Colonic mucosa (tissue), 4 donors: ENCODE results near the gene TMEM91. TPM values are rescaled to one million over a fixed set of nuclear protein-coding genes. Genes with fewer than 3 reads are reported as not detected.
A peak's percentile ranks its signal among the peaks of the same experiment; 100 is the strongest.
"Not testable (repeated sequence)": the region's sequence is repeated elsewhere in the genome, so short reads cannot be mapped to it uniquely, and the experiment has no call there.

Experiments
- DNase-seq: peaks from one replicate; pipeline ENCODE4 v3.0.0-alpha.2; 2020
- H3K27ac ChIP-seq: fragments of 200-600 bp; one replicate; pipeline ENCODE4 v1.8.0; 2021
- H3K27me3 ChIP-seq: fragments of 200-600 bp; one replicate; pipeline ENCODE4 v1.8.0; 2021
- H3K36me3 ChIP-seq: fragments of 200-600 bp; one replicate; pipeline ENCODE4 v1.8.0; 2021
- H3K4me1 ChIP-seq: fragments of 200-600 bp; one replicate; pipeline ENCODE4 v1.8.0; 2021; ENCODE audit warnings: mild to moderate bottlenecking
- H3K4me3 ChIP-seq: fragments of 200-600 bp; one replicate; pipeline ENCODE4 v1.8.0; 2021
- H3K9ac ChIP-seq, 2 donors: one replicate each; pipeline ENCODE4 v1.7.0; 2013; ENCODE audit warnings: control low read depth in 2 of 2, low read depth in 2 of 2, low read length in 2 of 2
- H3K9me3 ChIP-seq: fragments of 200-600 bp; one replicate; pipeline ENCODE4 v1.8.0; 2021
- CTCF ChIP-seq: fragments of 200-600 bp; IDR thresholded peaks from one replicate; pipeline ENCODE4 v1.8.0; 2022; ENCODE audit warnings: antibody characterized with exemption, mild to moderate bottlenecking
- intact Hi-C: fragments of 100-400 bp; cut with DNase I; formaldehyde crosslinking; loops from one replicate; pipeline ENCODE4 v1.14.1; 2022
- total RNA-seq, 2 donors: library from RNA; stranded (reverse); fragmentation: NEBNext Ultra II Directional in 1 of 2; extraction: Animal tissue kit (Norgen Biotek cat#: 25700) in 1 of 2; gene quantifications; one replicate each; pipeline ENCODE4 v1.2.1, GENCODE V29; 2021
- donor health status: healthy.
- donor health status: DM: no; HTN: no; CAD: no.
- donor health status: DM: no; HTN: no; CAD: no.

TMEM91 gene
- total RNA-seq, 2 donors from 2014 or later: 2.0 to 3.6 TPM

DNA sequence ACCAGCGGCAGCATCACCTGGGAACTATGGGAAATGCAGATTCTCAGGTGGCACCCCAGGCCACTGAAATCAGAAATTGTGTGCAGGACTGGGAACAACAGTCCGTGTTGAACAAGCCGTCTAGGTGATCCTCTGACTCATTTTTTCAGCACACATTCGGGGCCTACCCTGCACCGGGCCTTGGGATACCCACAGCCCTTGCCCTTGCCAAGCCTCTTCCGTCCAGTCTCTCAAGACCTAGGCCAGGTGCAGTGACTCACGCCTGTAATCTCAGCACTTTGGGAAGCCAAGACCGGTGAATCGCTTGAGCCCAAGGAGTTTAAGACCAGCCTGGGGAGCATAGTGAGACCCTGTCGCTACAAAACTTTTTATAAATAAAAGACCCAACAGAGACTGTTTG lies 40.9 kb upstream of the TMEM91 start:
- Histone ChIP-seq H3K27ac (no peak overlapping the region), H3K9ac (no peak overlapping the region), H3K9me3 (no peaks in the 10 kb centered on the region), H3K36me3 (no peaks in the 10 kb centered on the region), H3K4me1 (no peaks in the 10 kb centered on the region), H3K27me3 (no peaks in the 10 kb centered on the region), H3K4me3 (no peak overlapping the region)
- intact Hi-C loops: no loop called here
- DNase-seq: no peak
- no peak for TF ChIP-seq CTCF

DNA sequence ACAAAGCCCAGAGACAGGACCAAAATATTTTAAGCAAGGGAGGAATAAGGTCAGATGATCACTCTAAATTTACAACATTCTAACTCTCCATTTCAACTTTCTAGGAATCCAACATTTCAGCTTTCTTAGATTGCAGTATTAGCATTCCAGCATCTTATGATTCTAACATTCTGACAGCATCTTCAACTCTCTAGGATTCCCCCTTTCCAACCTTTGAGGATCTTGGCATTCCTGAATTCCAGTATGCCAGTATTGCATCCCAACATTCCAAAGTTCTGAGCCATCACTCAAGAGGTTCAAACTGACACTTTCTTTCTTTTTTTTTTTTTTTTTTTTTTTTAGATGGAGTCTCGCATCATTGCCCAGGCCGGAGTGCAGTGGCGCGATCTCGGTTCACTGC lies 36.4 kb upstream of the TMEM91 start:
- DNase-seq: no peak
- H3K27ac ChIP-seq: no peak overlapping the region
- no peak overlapping the region for H3K9ac ChIP-seq
- intact Hi-C loops: loop anchor here (10.0 kb wide), 2 partner anchors 105 to 225 kb away; partner anchors contain the start of gene ERICH4
- H3K4me3 ChIP-seq: no peak overlapping the region
- H3K27me3 ChIP-seq: no peaks in the 10 kb centered on the region
- no peaks in the 10 kb centered on the region for H3K36me3 ChIP-seq
- H3K4me1 ChIP-seq: no peaks in the 10 kb centered on the region
- no peaks in the 10 kb centered on the region for H3K9me3 ChIP-seq
- no peak for TF ChIP-seq CTCF

- Histone ChIP-seq H3K9me3 (no peaks in the 10 kb centered on the region), H3K9ac (no peak overlapping the region), H3K4me1 (no peaks in the 10 kb centered on the region), H3K36me3 (no peaks in the 10 kb centered on the region), H3K4me3 (no peak overlapping the region), H3K27ac (no peak overlapping the region), H3K27me3 (no peaks in the 10 kb centered on the region)
- intact Hi-C loops: loop anchor here (10.0 kb wide), 2 partner anchors 103 to 223 kb away; partner anchors contain the start of gene ERICH4
- DNase-seq: peak; percentile 32
- TF ChIP-seq CTCF: peak; percentile 21
These were observed 34.5 kb upstream of the TMEM91 start for GRCh38 chr19:41341669-41342490.

GRCh38 chr19:41344162-41344561 lies 32.2 kb upstream of the TMEM91 start:
- no peak overlapping the region for H3K4me3 ChIP-seq
- DNase-seq: no peak
- TF ChIP-seq CTCF: no peak
- no peak overlapping the region for H3K27ac ChIP-seq
- intact Hi-C loops: loop anchor here (10.0 kb wide), 2 partner anchors 101 to 221 kb away; partner anchors contain the start of gene ERICH4
- H3K4me1 ChIP-seq: no peaks in the 10 kb centered on the region
- H3K9me3 ChIP-seq: no peaks in the 10 kb centered on the region
- H3K9ac ChIP-seq: no peak overlapping the region
- H3K36me3 ChIP-seq: no peaks in the 10 kb centered on the region
- H3K27me3 ChIP-seq: no peaks in the 10 kb centered on the region

- not testable (repeated sequence) for DNase-seq, H3K36me3 ChIP-seq
- intact Hi-C loops: loop anchor here (10.0 kb wide), 2 partner anchors 98 to 218 kb away; partner anchors contain the start of gene ERICH4
These were observed 29.4 kb upstream of the TMEM91 start for GRCh38 chr19:41346916-41347315.

More at GRCh38 chr19:41346916-41347315, 29.4 kb upstream of the TMEM91 start:
- not testable (repeated sequence) for H3K4me1 ChIP-seq, H3K4me3 ChIP-seq, H3K27ac ChIP-seq, H3K27me3 ChIP-seq, H3K9me3 ChIP-seq, H3K9ac ChIP-seq
